T-cell (primary cell): ENCODE measurements around the gene ACSS3. TPM values are rescaled to one million over a fixed set of nuclear protein-coding genes. Genes with fewer than 3 reads are reported as not detected.
"Not testable (repeated sequence)": the region's sequence is repeated elsewhere in the genome, so short reads cannot be mapped to it uniquely, and the experiment has no call there.

Experiments
- ATAC-seq, 4 experiments: fragments of 200-7000 bp in 3 of 4; fragments of 150-1000 bp in 1 of 4; cut with Tn5 transposase; replicated peaks in 1 of 4; 1 replicate in 3 of 4; 2 replicates in 1 of 4; pipeline ENCODE4 v1.10.0; 2021; ENCODE audit warnings: moderate library complexity in 3 of 4, mild to moderate bottlenecking in 2 of 4, moderate number of reproducible peaks in 1 of 4
- CTCF ChIA-PET, 2 donors: fragments of 300-600 bp; sonication (Branson Sonifier 250); formaldehyde crosslinking; loops; one replicate each; lab custom pipeline; 2022; ENCODE audit warnings: antibody characterized with exemption in 2 of 2; lab: Charles Lee
- POLR2A ChIA-PET, 2 donors: fragments of 300-600 bp; sonication (Branson Sonifier 250); formaldehyde crosslinking; loops; one replicate each; lab custom pipeline; 2022; ENCODE audit warnings: antibody characterized with exemption in 2 of 2; lab: Charles Lee
- DNase-seq, 35 experiments: peaks; one replicate each; pipeline versions ENCODE4 v3.0.0 to v3.0.0-alpha.2; 2013 to 2023
- H3K27ac ChIP-seq: one replicate; pipeline ENCODE4 v1.5.1; 2013; ENCODE audit warnings: low read length
- H3K27me3 ChIP-seq, 2 experiments: replicated peaks in 1 of 2; 1 replicate in 1 of 2; 2 replicates in 1 of 2; pipeline versions ENCODE4 v1.6.1 to v1.7.0; 2013; ENCODE audit warnings: low read length in 1 of 2, mixed read lengths in 1 of 2; ENCODE audit not compliant: control insufficient read depth in 2 of 2, insufficient read depth in 2 of 2; ENCODE audit errors: extremely low read depth in 1 of 2
- H3K36me3 ChIP-seq, 2 donors: 1 replicate in 1 of 2; 2 replicates in 1 of 2; pipeline versions ENCODE4 v1.6.1 to v1.7.0; 2013; ENCODE audit warnings: low read length in 1 of 2; ENCODE audit not compliant: control insufficient read depth in 2 of 2, insufficient read depth in 1 of 2; ENCODE audit errors: extremely low read depth in 1 of 2
- H3K4me1 ChIP-seq, 2 experiments: 1 replicate in 1 of 2; 2 replicates in 1 of 2; pipeline versions ENCODE4 v1.6.1 to v1.7.0; 2013; ENCODE audit warnings: low read length in 2 of 2, mixed read lengths in 1 of 2; ENCODE audit not compliant: insufficient read depth in 2 of 2, control insufficient read depth in 1 of 2; ENCODE audit errors: extremely low read depth in 1 of 2
- H3K4me3 ChIP-seq, 2 donors: 1 replicate in 1 of 2; 2 replicates in 1 of 2; pipeline versions ENCODE4 v1.5.1 to v1.7.0; 2013; ENCODE audit warnings: mild to moderate bottlenecking in 2 of 2, low read length in 1 of 2, moderate library complexity in 1 of 2; ENCODE audit not compliant: control insufficient read depth in 1 of 2; ENCODE audit errors: extremely low read depth in 1 of 2
- H3K9me3 ChIP-seq: 2 replicates; pipeline ENCODE4 v1.7.0; 2013
- H3K27ac Mint-ChIP-seq, 2 donors: one replicate each; pipeline ENCODE4 v1.8.0; 2020 to 2021; ENCODE audit warnings: mild to moderate bottlenecking in 2 of 2, mixed read lengths in 2 of 2
- H3K27me3 Mint-ChIP-seq, 2 donors: one replicate each; pipeline ENCODE4 v1.8.0; 2021 to 2022; ENCODE audit warnings: mixed read lengths in 2 of 2
- H3K36me3 Mint-ChIP-seq: one replicate; pipeline ENCODE4 v1.8.0; 2021; ENCODE audit warnings: mixed read lengths
- H3K4me1 Mint-ChIP-seq, 3 donors: one replicate each; pipeline ENCODE4 v1.8.0; 2020 to 2022; ENCODE audit warnings: mixed read lengths in 3 of 3, mild to moderate bottlenecking in 1 of 3
- H3K4me3 Mint-ChIP-seq, 3 donors: one replicate each; pipeline ENCODE4 v1.8.0; 2020 to 2022; ENCODE audit warnings: mild to moderate bottlenecking in 3 of 3, mixed read lengths in 3 of 3, moderate library complexity in 3 of 3
- H3K9me3 Mint-ChIP-seq, 3 donors: one replicate each; pipeline ENCODE4 v1.8.0; 2020 to 2022; ENCODE audit warnings: mixed read lengths in 3 of 3
- WGBS: methylation state at CpG from one replicate; pipeline ENCODE4 v1.1.5; 2013; ENCODE audit warnings: missing lambda C conversion rate; ENCODE audit not compliant: insufficient coverage; 5-methylcytosine and 5-hydroxymethylcytosine counted together
- total RNA-seq, 35 experiments: library from RNA in 6 of 35; stranded (reverse) in 6 of 35; fragments of 120-200 nt in 1 of 35; gene quantifications; one replicate each; pipeline versions ENCODE4 v1.2.1 to v1.2.4 and lab custom pipeline; 2013 to 2026

ACSS3 gene, protein sequence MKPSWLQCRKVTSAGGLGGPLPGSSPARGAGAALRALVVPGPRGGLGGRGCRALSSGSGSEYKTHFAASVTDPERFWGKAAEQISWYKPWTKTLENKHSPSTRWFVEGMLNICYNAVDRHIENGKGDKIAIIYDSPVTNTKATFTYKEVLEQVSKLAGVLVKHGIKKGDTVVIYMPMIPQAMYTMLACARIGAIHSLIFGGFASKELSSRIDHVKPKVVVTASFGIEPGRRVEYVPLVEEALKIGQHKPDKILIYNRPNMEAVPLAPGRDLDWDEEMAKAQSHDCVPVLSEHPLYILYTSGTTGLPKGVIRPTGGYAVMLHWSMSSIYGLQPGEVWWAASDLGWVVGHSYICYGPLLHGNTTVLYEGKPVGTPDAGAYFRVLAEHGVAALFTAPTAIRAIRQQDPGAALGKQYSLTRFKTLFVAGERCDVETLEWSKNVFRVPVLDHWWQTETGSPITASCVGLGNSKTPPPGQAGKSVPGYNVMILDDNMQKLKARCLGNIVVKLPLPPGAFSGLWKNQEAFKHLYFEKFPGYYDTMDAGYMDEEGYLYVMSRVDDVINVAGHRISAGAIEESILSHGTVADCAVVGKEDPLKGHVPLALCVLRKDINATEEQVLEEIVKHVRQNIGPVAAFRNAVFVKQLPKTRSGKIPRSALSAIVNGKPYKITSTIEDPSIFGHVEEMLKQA
- total RNA-seq (under 1 TPM in 2 of 5 donors, not detected in 3; 0.13 to 0.41 TPM), total RNA-seq (lab: John Stamatoyannopoulos, UW) (0 to 0.24 (median 0) reads per million in 29 experiments)
- not detected for total RNA-seq (2013)

DNA sequence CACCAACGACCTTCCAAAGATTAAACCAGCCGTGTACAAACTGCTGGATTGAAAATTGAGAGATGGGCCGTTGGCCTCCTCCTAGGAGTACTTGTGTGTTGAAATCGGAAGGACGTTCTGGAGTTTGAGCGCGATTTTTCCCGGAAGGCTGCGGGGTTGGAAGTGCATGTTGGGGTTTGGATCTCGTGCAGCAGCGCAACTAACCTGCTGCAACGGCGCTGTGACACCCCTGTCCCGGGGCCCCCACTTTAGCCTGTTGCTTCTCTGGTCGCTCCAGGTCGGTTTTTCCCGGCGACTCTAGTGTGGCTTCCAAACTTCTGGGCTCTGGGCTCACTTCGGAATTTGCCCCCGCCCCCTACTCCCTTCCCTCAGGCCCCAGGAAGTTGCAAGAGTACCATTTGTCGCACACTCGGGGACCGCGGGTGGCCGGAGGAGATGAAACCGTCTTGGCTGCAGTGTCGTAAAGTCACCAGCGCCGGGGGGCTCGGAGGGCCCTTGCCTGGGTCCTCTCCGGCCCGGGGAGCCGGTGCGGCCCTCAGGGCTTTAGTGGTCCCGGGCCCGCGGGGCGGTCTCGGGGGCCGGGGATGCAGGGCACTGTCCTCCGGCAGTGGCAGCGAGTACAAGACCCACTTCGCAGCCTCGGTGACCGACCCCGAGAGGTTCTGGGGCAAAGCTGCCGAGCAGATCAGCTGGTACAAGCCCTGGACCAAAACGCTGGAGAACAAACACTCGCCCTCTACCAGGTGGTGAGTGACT lies at the start of gene ACSS3:
ACSS3 (plus strand) TSS at position 394 of the 756 bp plus-strand sequence; CDS start at position 436, 42 bp downstream.
- Histone ChIP-seq H3K4me3 (no peak within 1 kb of the TSS), H3K27ac (no peak within 1 kb of the TSS), H3K4me1 (no peaks in the 10 kb centered on the region), H3K36me3 (no peaks in the 10 kb centered on the region), H3K27me3 (peaks cover 2 to 12% of the 10 kb centered on the region in 2 experiments), H3K9me3 (no peaks in the 10 kb centered on the region)
- Mint-ChIP-seq H3K36me3 (no peaks in the 10 kb centered on the region), H3K4me1 (no peaks in the 10 kb centered on the region), H3K9me3 (peaks cover 0 to 16% (median 7%) of the 10 kb centered on the region in 3 donors), H3K27ac (no peak within 1 kb of the TSS), H3K4me3 (no peak within 1 kb of the TSS), H3K27me3 (peaks cover 19 to 27% of the 10 kb centered on the region in 2 donors)
- CTCF ChIA-PET = no interaction called here
- ATAC-seq (no peak), DNase-seq (no peak)
- POLR2A ChIA-PET = no interaction called here
- WGBS = 10% methylated on average over 35 of the region's 49 CpGs

DNA sequence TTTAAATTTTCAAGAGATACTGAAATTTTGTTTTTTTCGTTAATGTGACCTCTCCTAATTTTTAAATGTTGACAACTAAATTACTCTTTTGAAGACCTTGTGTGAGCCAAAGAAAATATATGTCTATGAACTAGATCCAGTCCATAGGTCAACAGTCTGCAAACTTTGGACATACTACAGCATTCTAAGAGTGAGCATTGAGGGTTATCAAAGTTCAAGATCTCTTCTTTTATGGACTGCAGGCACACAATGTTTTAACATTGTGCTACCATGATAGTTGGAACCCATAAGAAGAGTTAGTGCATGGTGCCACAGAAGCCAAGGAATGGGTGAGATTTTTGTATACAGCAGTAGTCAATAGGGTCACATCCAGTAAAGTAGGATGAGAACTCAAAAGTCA lies 43.0 kb upstream of the ACSS3 start:
- Mint-ChIP-seq H3K9me3 (peaks cover 0 to 4% (median 4%) of the 10 kb centered on the region in 3 donors), H3K27ac (no peak overlapping the region), H3K4me3 (no peak overlapping the region), H3K4me1 (no peaks in the 10 kb centered on the region), H3K27me3 (no peaks in the 10 kb centered on the region), H3K36me3 (no peaks in the 10 kb centered on the region)
- H3K36me3 ChIP-seq = no peaks in the 10 kb centered on the region
- ATAC-seq (no peak), DNase-seq (no peak)
- no peak overlapping the region for H3K4me3 ChIP-seq
- H3K9me3 ChIP-seq = no peaks in the 10 kb centered on the region
- CTCF ChIA-PET = no interaction called here
- no CpG with 5 or more reads among the region's 1 CpG for WGBS
- POLR2A ChIA-PET = no interaction called here
- no peak overlapping the region for H3K27ac ChIP-seq
- no peaks in the 10 kb centered on the region for H3K27me3 ChIP-seq
- H3K4me1 ChIP-seq = no peaks in the 10 kb centered on the region

DNA sequence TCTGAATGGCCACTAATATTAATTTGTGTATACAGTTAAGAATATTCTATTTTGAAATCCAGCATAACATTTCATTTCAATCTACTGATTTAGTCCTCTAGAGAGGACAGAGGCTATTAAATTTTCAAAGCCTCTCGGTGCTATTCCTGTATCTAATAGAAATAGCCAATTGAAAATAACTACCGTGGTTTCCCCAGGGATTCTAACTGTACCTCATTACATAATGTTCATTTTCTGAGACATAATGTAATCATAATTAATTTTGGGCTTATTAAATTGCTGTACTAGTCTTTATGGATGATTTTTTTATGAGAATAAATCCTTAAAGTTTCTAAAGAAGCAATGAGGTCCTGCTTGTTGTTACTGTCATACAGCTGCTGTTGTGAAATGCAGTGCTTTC lies 38.6 kb upstream of the ACSS3 start:
- Histone ChIP-seq H3K4me1 (no peaks in the 10 kb centered on the region), H3K36me3 (no peaks in the 10 kb centered on the region), H3K4me3 (no peak overlapping the region), H3K27ac (no peak overlapping the region), H3K9me3 (no peaks in the 10 kb centered on the region), H3K27me3 (no peaks in the 10 kb centered on the region)
- Mint-ChIP-seq H3K36me3 (no peaks in the 10 kb centered on the region), H3K4me1 (no peaks in the 10 kb centered on the region), H3K27ac (no peak overlapping the region), H3K4me3 (no peak overlapping the region), H3K27me3 (no peaks in the 10 kb centered on the region), H3K9me3 (peaks cover 0 to 13% (median 12%) of the 10 kb centered on the region in 3 donors)
- DNase-seq = no peak
- no peak for ATAC-seq
- CTCF ChIA-PET = no interaction called here
- no CpG with 5 or more reads among the region's 2 CpGs for WGBS
- POLR2A ChIA-PET = no interaction called here

DNA sequence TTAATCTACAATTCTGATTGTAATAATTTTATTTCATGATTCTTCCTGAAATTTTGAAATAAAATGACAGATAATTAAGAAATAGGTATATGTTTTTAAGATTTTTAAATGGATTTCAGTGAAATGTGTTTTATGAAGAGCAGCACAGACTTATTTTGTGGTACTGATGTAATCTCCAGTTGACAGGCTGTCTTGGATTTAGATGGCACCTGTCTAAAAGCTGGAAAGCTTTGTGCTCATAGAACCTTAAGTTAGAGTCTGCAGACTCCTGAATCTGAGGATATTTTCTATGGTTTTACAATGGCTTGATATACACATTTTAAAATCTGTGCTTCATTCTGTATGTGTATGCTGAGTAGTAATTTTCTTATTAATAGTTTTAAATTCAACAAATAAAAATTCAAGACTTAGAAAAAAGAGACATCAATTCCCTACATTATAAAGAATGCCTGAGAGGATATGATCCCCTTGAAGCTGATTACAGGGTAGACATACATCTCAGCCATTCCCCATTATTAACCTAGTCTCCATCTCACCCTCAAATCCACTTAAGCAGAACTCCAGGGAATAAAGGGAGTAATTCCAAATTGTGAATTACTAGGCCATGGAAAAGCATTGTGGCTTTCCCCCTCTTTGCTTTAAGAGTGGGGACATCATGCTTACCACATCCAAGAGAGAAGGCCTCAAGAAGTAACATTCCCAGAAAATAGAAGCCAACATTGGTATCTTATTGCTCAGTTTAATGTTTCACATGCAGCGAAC lies 33.7 kb upstream of the ACSS3 start:
- Mint-ChIP-seq H3K4me1 (no peaks in the 10 kb centered on the region), H3K9me3 (peaks cover 0 to 14% (median 9%) of the 10 kb centered on the region in 3 donors), H3K4me3 (no peak overlapping the region), H3K36me3 (no peaks in the 10 kb centered on the region), H3K27ac (no peak overlapping the region), H3K27me3 (no peaks in the 10 kb centered on the region)
- no peak overlapping the region for H3K4me3 ChIP-seq
- DNase-seq (no peak), ATAC-seq (no peak)
- no peak overlapping the region for H3K27ac ChIP-seq
- H3K4me1 ChIP-seq = no peaks in the 10 kb centered on the region
- H3K27me3 ChIP-seq = no peaks in the 10 kb centered on the region
- POLR2A ChIA-PET = no interaction called here
- no peaks in the 10 kb centered on the region for H3K36me3 ChIP-seq
- CTCF ChIA-PET = no interaction called here
- WGBS = no CpG with 5 or more reads among the region's 1 CpG
- no peaks in the 10 kb centered on the region for H3K9me3 ChIP-seq

DNA sequence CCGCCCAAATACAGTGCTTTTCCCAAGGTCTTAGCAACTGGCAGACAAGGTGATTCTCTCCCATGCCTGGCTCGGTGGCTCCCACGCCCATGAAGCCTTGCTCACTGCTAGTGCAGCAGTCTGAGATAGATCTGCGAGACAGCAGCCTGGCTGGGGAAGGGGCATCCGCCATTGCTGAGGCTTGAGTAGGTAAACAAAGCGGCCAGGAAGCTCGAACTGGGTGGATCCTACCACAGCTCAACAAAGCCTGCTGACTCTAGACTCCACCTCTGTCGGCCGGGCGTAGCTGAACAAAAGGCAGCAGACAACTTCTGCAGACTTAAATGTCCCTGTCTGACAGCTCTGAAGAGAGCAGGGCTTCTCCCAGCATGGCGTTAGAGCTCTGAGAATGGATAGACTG lies 12.9 kb upstream of the ACSS3 start:
- POLR2A ChIA-PET, H3K4me3 Mint-ChIP-seq, H3K36me3 ChIP-seq, H3K4me1 ChIP-seq, H3K27ac ChIP-seq, H3K4me3 ChIP-seq, ATAC-seq, H3K27me3 ChIP-seq, CTCF ChIA-PET, H3K9me3 ChIP-seq, H3K4me1 Mint-ChIP-seq, H3K27me3 Mint-ChIP-seq, H3K27ac Mint-ChIP-seq, H3K36me3 Mint-ChIP-seq, DNase-seq: not testable (repeated sequence)
- 78% methylated on average over 9 of the region's 11 CpGs for WGBS
- peaks cover 10 to 26% (median 24%) of the 10 kb centered on the region in 3 donors for H3K9me3 Mint-ChIP-seq

DNA sequence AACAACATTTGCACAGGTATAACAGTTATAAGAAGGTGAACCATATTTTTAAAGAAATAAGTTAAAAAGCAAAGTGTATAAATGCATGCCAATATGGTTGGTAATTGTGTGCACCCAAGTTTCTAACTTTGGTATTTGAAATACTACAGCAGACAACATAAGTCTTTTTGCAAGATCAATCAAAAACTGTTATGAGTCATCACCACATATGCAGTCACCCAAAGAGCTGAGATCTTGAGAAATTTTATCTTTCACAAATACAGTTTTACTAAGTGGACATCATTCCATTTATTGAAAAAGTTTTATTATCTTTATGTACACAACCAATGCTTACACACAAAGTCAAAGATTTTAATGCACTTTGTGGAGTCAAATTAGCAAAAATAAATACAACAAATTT lies 7.0 kb upstream of the ACSS3 start:
- no peak for DNase-seq
- ChIA-PET CTCF (no interaction called here), POLR2A (no interaction called here)
- no peak overlapping the region for H3K4me3 ChIP-seq
- H3K4me1 ChIP-seq = no peaks in the 10 kb centered on the region
- no peaks in the 10 kb centered on the region for H3K36me3 ChIP-seq
- no peak overlapping the region for H3K27ac ChIP-seq
- Mint-ChIP-seq H3K27me3 (no peaks in the 10 kb centered on the region), H3K4me3 (no peak overlapping the region), H3K9me3 (peaks cover 4 to 15% (median 10%) of the 10 kb centered on the region in 3 donors), H3K27ac (no peak overlapping the region), H3K4me1 (no peaks in the 10 kb centered on the region), H3K36me3 (no peaks in the 10 kb centered on the region)
- H3K9me3 ChIP-seq = no peaks in the 10 kb centered on the region
- no peak for ATAC-seq
- no peaks in the 10 kb centered on the region for H3K27me3 ChIP-seq
